ENCODE measurements around the gene MSH5. TPM values are rescaled to one million over a fixed set of nuclear protein-coding genes. Genes with fewer than 3 reads are reported as not detected.
A peak's percentile ranks its signal among the peaks of the same experiment; 100 is the strongest.
"Not testable (repeated sequence)": the region's sequence is repeated elsewhere in the genome, so short reads cannot be mapped to it uniquely, and the experiment has no call there.

Gene MSH5
- total RNA-seq, 1 experiment from 2014 or later: 156 TPM

DNA sequence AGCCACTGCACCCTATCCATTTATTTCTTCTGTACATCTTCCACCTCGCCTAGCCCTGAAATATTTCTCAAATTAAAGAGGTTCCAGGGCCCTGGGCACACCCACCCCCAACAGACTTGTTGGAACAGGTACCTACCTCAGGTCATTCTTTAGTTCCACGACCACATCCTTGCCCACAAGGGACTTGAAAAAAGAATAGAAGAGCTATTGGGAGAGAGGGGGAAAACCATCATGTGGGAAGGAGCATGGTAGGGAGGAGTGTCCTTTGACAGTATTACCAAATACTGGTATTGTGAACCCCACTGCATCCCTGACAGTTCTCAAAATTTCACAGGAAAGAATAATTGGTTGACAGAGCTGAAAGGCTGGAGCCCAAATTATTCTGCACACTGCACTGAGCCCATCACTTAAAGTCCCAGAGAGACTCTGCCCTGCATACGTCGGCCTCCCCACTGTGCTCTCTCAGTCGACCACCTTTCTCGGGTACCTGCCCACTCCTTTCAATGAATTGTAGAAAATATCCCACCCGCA lies 66.2 kb downstream of the MSH5 start:
- H3K4me1 Mint-ChIP-seq (ENCODE audit: low read depth, unreplicated experiment): peaks cover 19% of the 10 kb centered on the region
- intact Hi-C loops (cut with micrococcal nuclease; ENCODE audit: unreplicated experiment): no loop called here
- H3K27ac Mint-ChIP-seq (ENCODE audit: unreplicated experiment): peak overlapping the region; percentile 96

DNA sequence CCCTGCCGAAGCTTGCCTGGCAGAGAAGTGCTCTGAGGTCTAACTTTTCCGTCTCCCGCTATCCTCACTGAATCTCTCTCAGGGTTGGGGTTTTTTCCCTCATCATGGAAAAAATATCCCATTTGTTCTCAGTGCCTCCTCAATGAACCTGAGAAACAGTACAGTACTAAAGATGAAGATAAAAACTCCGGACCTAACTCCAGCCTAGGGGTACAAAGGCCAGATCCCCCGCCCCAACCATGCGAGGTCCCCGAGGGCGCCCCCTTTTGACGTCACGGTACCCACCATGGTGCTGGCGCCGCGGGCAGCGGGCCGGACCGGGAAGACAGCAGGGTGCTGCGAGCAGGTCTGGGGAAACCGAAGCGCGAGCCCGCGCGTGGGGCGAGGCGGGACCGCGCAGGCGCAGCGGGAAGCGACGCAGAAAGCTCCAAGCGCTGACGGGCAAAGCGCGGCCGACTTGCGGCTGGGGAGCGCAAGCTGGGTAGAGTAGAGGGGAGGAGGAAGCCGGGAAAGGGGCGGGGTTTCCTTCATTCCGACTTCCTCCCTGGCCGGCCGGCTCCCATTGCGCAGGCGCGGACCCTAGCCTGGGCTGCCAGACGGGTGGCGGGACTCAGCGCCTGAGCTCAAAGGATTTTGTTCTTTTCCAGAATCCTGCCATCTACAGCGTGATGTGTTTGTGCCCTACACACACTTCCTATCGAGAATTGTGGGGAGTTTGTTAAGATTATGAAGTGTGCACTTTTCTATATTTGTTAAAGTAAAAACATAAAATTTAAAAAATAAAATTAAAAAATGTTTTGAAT lies 66.9 kb downstream of the MSH5 start, which contains the start of gene LSM2:
TSS of gene LSM2 (minus strand) at position 497 of the 803 bp plus-strand sequence. CDS start at position 288, 209 bp downstream.
- Mint-ChIP-seq H3K4me1 (ENCODE audit: low read depth, unreplicated experiment) (peaks cover 19% of the 10 kb centered on the region), H3K36me3 (ENCODE audit: insufficient read depth, unreplicated experiment) (peaks cover 54% of the 10 kb centered on the region), H3K27ac (ENCODE audit: unreplicated experiment) (peak within 1 kb of the TSS; percentile 96), H3K4me3 (ENCODE audit: low read depth, unreplicated experiment) (peak within 1 kb of the TSS; percentile 99), H3K27me3 (ENCODE audit: unreplicated experiment) (no peaks in the 10 kb centered on the region), H3K9me3 (ENCODE audit: low read depth, unreplicated experiment) (no peaks in the 10 kb centered on the region)
- intact Hi-C loops (cut with micrococcal nuclease; ENCODE audit: unreplicated experiment): no loop called here
- peak; percentile 100 for DNase-seq
- CTCF ChIA-PET: interaction anchor here (0.7 to 2.3 kb wide), 22 partner anchors 8 to 139 kb away, joined by 3 to 25 read pairs (median 6); partner anchors contain the start of genes CFB, DDAH2, HSPA1A and HSPA1B
- TF ChIP-seq, protein P1, sequence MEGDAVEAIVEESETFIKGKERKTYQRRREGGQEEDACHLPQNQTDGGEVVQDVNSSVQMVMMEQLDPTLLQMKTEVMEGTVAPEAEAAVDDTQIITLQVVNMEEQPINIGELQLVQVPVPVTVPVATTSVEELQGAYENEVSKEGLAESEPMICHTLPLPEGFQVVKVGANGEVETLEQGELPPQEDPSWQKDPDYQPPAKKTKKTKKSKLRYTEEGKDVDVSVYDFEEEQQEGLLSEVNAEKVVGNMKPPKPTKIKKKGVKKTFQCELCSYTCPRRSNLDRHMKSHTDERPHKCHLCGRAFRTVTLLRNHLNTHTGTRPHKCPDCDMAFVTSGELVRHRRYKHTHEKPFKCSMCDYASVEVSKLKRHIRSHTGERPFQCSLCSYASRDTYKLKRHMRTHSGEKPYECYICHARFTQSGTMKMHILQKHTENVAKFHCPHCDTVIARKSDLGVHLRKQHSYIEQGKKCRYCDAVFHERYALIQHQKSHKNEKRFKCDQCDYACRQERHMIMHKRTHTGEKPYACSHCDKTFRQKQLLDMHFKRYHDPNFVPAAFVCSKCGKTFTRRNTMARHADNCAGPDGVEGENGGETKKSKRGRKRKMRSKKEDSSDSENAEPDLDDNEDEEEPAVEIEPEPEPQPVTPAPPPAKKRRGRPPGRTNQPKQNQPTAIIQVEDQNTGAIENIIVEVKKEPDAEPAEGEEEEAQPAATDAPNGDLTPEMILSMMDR (IDR thresholded peaks at IDR 0.05; ENCODE audit: unreplicated experiment): peak; percentile 89
- BruUV-seq (replicated peaks): TSS peak; percentile 70

More for the DNA sequence above, 66.2 kb downstream of the MSH5 start:
- Mint-ChIP-seq H3K4me3 (ENCODE audit: low read depth, unreplicated experiment) (peak overlapping the region; percentile 99), H3K9me3 (ENCODE audit: low read depth, unreplicated experiment) (no peaks in the 10 kb centered on the region), H3K36me3 (ENCODE audit: insufficient read depth, unreplicated experiment) (peaks cover 61% of the 10 kb centered on the region), H3K27me3 (ENCODE audit: unreplicated experiment) (no peaks in the 10 kb centered on the region)
- no TSS peak for BruUV-seq (replicated peaks)
- no peak for DNase-seq
- TF ChIP-seq, protein P1 (IDR thresholded peaks at IDR 0.05; ENCODE audit: unreplicated experiment): no peak
- CTCF ChIA-PET: interaction anchor here (0.5 to 2.3 kb wide), 16 partner anchors 9 to 477 kb away, joined by 3 to 25 read pairs (median 9); partner anchors contain the start of genes CFB, DDAH2, HSPA1A and HSPA1L

DNA sequence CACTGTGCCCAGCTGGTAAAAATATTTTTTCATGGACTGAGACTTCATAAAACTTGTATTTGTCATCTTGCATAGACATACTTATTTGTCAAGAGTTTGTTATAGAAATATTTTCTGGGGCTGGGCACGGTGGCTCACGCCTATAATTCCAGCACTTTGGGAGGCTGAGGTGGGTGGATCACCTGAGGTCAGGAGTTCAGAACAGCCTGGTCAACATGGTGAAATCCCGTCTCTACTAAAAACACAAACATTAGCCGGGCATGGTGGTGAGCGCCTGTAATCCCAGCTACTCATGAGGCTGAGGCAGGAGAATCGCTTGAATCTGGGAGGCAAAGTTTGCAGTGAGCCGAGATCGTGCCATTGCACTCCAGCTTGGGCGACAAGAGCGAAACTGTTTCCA lies 68.8 kb downstream of the MSH5 start:
- Mint-ChIP-seq H3K36me3 (ENCODE audit: insufficient read depth, unreplicated experiment) (peaks cover 36% of the 10 kb centered on the region), H3K4me1 (ENCODE audit: low read depth, unreplicated experiment) (peaks cover 29% of the 10 kb centered on the region)
- H3K27ac Mint-ChIP-seq (ENCODE audit: unreplicated experiment); H3K9me3 Mint-ChIP-seq (ENCODE audit: low read depth, unreplicated experiment); H3K4me3 Mint-ChIP-seq (ENCODE audit: low read depth, unreplicated experiment); DNase-seq; CTCF ChIA-PET; intact Hi-C loops (cut with micrococcal nuclease; ENCODE audit: unreplicated experiment); BruUV-seq (replicated peaks); H3K27me3 Mint-ChIP-seq (ENCODE audit: unreplicated experiment): not testable (repeated sequence)

DNA sequence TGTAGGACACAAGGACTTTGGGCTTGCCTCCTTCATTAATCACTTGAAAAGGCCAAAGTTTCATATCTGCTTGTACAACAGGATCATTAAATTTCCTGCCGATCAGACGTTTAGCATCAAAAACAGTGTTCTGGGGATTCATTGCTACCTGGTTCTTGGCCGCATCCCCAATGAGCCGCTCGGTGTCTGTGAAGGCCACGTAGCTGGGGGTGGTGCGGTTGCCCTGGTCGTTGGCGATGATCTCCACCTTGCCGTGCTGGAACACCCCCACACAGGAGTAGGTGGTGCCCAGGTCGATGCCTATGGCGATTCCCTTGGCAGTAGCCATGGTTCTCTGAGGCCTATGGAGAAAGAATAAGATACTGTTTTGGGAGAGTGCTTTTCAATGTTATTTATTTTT lies 71.8 kb downstream of the MSH5 start:
- H3K9me3 Mint-ChIP-seq (ENCODE audit: low read depth, unreplicated experiment): no peaks in the 10 kb centered on the region
- TF ChIP-seq, protein P1 (IDR thresholded peaks at IDR 0.05; ENCODE audit: unreplicated experiment): no peak
- H3K36me3 Mint-ChIP-seq (ENCODE audit: insufficient read depth, unreplicated experiment): peaks cover 28% of the 10 kb centered on the region
- no peak for DNase-seq
- intact Hi-C loops (cut with micrococcal nuclease; ENCODE audit: unreplicated experiment): no loop called here
- CTCF ChIA-PET: interaction anchor here (1.0 kb wide), 1 partner anchor 16 kb away, joined by 4 read pairs; the partner anchor contains the start of gene VARS1
- no peak overlapping the region for H3K4me3 Mint-ChIP-seq (ENCODE audit: low read depth, unreplicated experiment)
- H3K27me3 Mint-ChIP-seq (ENCODE audit: unreplicated experiment): no peaks in the 10 kb centered on the region
- BruUV-seq (replicated peaks): no TSS peak
- no peak overlapping the region for H3K27ac Mint-ChIP-seq (ENCODE audit: unreplicated experiment)
- peaks cover 24% of the 10 kb centered on the region for H3K4me1 Mint-ChIP-seq (ENCODE audit: low read depth, unreplicated experiment)

Small RNA genes within 50 kb of the gene (microRNA-seq; reads per million reads assigned to microRNA genes)
- gene MIR4646: 5.3 reads per million, percentile 16 among the genes with 10 or more reads in this experiment

Other genes starting within 250 kb of the MSH5 start
- gene MICB, start 241.9 kb upstream of the MSH5 start, total RNA-seq (2022): 59.3 and 64.3 TPM in 2 replicates
- not detected in 2 replicates for gene MCCD1, start 211.0 kb upstream of the MSH5 start, total RNA-seq (2022)
- 631 and 646 TPM in 2 replicates for gene DDX39B, start 198.0 kb upstream of the MSH5 start, total RNA-seq (2022)
- 1.0 and 1.5 TPM in 2 replicates for gene ATP6V1G2, start 193.4 kb upstream of the MSH5 start, total RNA-seq (2022)
- 33.5 and 34.0 TPM in 2 replicates for gene NFKBIL1, start 192.4 kb upstream of the MSH5 start, total RNA-seq (2022)
- gene LTA, start 167.7 kb upstream of the MSH5 start, total RNA-seq (2022): not detected in 2 replicates
- gene TNF, start 164.4 kb upstream of the MSH5 start, total RNA-seq (2022): 0.22 and 0.68 TPM in 2 replicates
- gene LTB, start 157.6 kb upstream of the MSH5 start, total RNA-seq (2022): 0.44 and 1.4 TPM in 2 replicates
- gene LST1, start 153.7 kb upstream of the MSH5 start, total RNA-seq (2022): 0.94 TPM in 1 of 2 replicates, not detected in the other
- not detected in 2 replicates for gene NCR3, start 147.0 kb upstream of the MSH5 start, total RNA-seq (2022)
- gene AIF1, start 124.8 kb upstream of the MSH5 start, total RNA-seq (2022): not detected in 2 replicates
- 473 and 509 TPM in 2 replicates for gene PRRC2A, start 119.3 kb upstream of the MSH5 start, total RNA-seq (2022)
- 617 and 663 TPM in 2 replicates for gene BAG6, start 87.3 kb upstream of the MSH5 start, total RNA-seq (2022)
- 2.6 and 3.6 TPM in 2 replicates for gene APOM, start 84.1 kb upstream of the MSH5 start, total RNA-seq (2022)
- 40.3 and 42.9 TPM in 2 replicates for gene C6orf47, start 79.2 kb upstream of the MSH5 start, total RNA-seq (2022)
- gene GPANK1, start 75.0 kb upstream of the MSH5 start, total RNA-seq (2022): 32.2 and 35.6 TPM in 2 replicates
- 337 and 357 TPM in 2 replicates for gene CSNK2B, start 73.9 kb upstream of the MSH5 start, total RNA-seq (2022)
- gene LY6G5B, start 70.0 kb upstream of the MSH5 start, total RNA-seq (2022): 44.6 and 45.1 TPM in 2 replicates
- 4.9 and 5.4 TPM in 2 replicates for gene LY6G5C, start 58.9 kb upstream of the MSH5 start, total RNA-seq (2022)
- 89.9 and 99.1 TPM in 2 replicates for gene ABHD16A, start 36.7 kb upstream of the MSH5 start, total RNA-seq (2022)
- not detected in 2 replicates for gene LY6G6F, start 33.1 kb upstream of the MSH5 start, total RNA-seq (2022)
- gene LY6G6D, start 24.7 kb upstream of the MSH5 start, total RNA-seq (2022): not detected in 2 replicates
- 1.0 TPM in 1 of 2 replicates, not detected in the other for gene LY6G6C, start 18.3 kb upstream of the MSH5 start, total RNA-seq (2022)
- not detected in 2 replicates for gene MPIG6B, start 16.6 kb upstream of the MSH5 start, total RNA-seq (2022)
- gene DDAH2, start 10.7 kb upstream of the MSH5 start, total RNA-seq (2022): 81.4 and 89.6 TPM in 2 replicates
- 943 and 1,109 TPM in 2 replicates for gene CLIC1, start 3.5 kb upstream of the MSH5 start, total RNA-seq (2022)
- gene SAPCD1, start 22.7 kb downstream of the MSH5 start, total RNA-seq (2022): 26.6 and 30.3 TPM in 2 replicates
- gene VWA7, start 37.3 kb downstream of the MSH5 start, total RNA-seq (2022): 22.1 and 37.6 TPM in 2 replicates
- 316 and 331 TPM in 2 replicates for gene VARS1, start 55.7 kb downstream of the MSH5 start, total RNA-seq (2022)
- gene LSM2, start 67.0 kb downstream of the MSH5 start, total RNA-seq (2022): 126 and 144 TPM in 2 replicates
- 4.2 and 4.3 TPM in 2 replicates for gene HSPA1L, start 75.3 kb downstream of the MSH5 start, total RNA-seq (2022)
- 1,238 and 1,263 TPM in 2 replicates for gene HSPA1A, start 75.5 kb downstream of the MSH5 start, total RNA-seq (2022)
- 687 and 705 TPM in 2 replicates for gene HSPA1B, start 87.7 kb downstream of the MSH5 start, total RNA-seq (2022)
- gene NEU1, start 122.8 kb downstream of the MSH5 start, total RNA-seq (2022): 133 and 159 TPM in 2 replicates
- 185 and 238 TPM in 2 replicates for gene SLC44A4, start 139.0 kb downstream of the MSH5 start, total RNA-seq (2022)
- 131 and 138 TPM in 2 replicates for gene EHMT2, start 157.7 kb downstream of the MSH5 start, total RNA-seq (2022)
- gene ZBTB12, start 162.1 kb downstream of the MSH5 start, total RNA-seq (2022): 22.6 and 28.1 TPM in 2 replicates
- 5.0 and 6.3 TPM in 2 replicates for gene C2, start 187.7 kb downstream of the MSH5 start, total RNA-seq (2022)
- 944 and 1,205 TPM in 2 replicates for gene CFB, start 206.1 kb downstream of the MSH5 start, total RNA-seq (2022)
- gene NELFE, start 219.0 kb downstream of the MSH5 start, total RNA-seq (2022): 141 and 157 TPM in 2 replicates
- gene SKIC2, start 219.2 kb downstream of the MSH5 start, total RNA-seq (2022): 182 and 201 TPM in 2 replicates
- gene DXO, start 232.1 kb downstream of the MSH5 start, total RNA-seq (2022): 40.9 and 43.6 TPM in 2 replicates
- gene C4A, start 242.1 kb downstream of the MSH5 start, total RNA-seq (2022): 13.1 and 20.8 TPM in 2 replicates

All from Calu3 (cell line).